ENCODE measurements around the gene DOK3.
A peak's percentile ranks its signal among the peaks of the same experiment; 100 is the strongest.

DOK3 gene

DNA sequence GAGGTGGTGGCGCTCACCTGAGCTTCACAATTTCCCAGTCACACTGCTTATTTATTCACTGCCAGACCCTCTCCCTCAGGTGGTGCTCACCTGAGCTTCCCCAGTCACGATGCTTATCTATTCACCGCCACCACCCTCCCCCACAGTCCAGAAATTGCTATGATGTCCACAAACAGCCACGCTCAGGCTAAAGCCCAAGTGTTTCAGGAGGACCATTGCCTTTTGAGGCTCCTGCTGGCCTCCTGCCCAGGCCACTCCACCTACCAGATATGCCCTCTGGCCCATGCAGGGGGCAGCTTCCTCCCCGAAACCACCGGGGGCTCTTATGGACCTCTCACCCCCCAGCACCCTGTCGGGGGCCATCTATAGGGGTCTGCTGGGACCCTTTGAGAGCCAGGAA is 16.8 kb downstream of the DOK3 start:
- no peak overlapping the region for H3K4me3 ChIP-seq (ENCODE audit: low read length)
- no peak for DNase-seq (ENCODE audit: low read depth)
- TF ChIP-seq, protein P1, sequence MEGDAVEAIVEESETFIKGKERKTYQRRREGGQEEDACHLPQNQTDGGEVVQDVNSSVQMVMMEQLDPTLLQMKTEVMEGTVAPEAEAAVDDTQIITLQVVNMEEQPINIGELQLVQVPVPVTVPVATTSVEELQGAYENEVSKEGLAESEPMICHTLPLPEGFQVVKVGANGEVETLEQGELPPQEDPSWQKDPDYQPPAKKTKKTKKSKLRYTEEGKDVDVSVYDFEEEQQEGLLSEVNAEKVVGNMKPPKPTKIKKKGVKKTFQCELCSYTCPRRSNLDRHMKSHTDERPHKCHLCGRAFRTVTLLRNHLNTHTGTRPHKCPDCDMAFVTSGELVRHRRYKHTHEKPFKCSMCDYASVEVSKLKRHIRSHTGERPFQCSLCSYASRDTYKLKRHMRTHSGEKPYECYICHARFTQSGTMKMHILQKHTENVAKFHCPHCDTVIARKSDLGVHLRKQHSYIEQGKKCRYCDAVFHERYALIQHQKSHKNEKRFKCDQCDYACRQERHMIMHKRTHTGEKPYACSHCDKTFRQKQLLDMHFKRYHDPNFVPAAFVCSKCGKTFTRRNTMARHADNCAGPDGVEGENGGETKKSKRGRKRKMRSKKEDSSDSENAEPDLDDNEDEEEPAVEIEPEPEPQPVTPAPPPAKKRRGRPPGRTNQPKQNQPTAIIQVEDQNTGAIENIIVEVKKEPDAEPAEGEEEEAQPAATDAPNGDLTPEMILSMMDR (conservative IDR thresholded peaks at IDR 0.05; ENCODE audit: low read length) = no peak

DNA sequence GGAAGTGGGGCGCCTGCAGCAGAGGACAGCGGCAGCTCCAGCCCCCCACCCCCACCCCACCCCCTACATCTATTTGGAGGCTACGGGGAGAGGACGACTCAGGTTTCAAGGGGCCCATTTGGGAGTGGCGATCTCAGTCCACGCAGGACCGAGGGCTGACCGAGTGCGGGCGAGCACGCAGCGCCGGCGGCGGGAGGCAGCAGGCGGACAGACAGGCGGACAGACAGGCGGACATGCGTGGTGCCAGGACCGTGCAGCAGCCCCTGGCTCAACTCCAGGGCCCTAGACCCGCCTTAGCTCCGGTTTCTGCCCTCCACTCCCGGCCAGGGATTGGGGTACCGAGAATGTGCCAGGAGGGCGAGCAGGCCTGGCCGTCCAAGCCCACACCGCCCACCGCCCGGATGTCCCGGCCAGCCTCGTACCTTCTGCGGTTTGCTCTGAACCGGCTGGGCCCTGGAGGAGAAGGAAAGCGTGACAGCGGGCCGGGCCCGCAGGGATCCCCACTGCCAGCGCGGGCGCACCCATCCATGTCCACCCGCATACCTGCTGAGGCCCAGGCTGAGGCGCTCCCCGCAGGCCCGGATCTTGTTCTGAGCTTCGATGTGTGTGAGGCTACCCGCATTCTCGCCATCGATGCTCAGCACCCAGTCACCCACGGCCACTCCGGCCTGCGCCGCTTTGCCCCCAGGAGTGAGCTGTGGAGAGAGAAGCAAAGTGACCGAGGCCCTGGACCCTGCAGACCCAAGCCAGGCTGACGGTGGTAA is 17.5 kb downstream of the DOK3 start:
- H3K4me3 ChIP-seq (ENCODE audit: low read length) = no peak overlapping the region
- DNase-seq (ENCODE audit: low read depth) = no peak
- TF ChIP-seq, protein P1 (conservative IDR thresholded peaks at IDR 0.05; ENCODE audit: low read length) = no peak

DNA sequence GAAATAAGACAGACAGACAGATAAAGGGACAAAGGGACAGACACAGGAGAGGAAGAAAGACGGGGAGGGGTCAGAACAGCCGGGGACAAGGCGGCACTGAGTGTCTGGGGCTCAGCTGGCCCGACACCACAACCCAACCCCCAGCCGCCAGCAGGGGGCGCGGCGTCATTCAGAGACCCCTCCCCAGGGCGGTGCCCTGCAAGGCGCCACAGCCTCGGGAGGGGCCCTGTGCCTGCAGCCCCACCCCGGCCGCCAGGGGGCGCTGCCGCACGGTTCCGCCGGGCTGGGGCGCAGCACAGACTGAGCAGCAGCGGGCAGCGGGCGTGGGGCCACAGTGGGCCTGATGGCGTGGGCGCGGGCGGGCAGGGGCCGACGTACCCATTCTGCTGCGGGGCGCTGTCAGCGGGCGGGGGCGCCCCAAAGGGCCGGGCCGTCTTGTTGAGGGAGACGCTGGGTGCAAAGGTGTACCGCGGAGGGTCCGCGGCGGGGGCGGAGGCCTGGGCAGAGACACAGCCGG is 18.1 kb downstream of the DOK3 start:
- H3K4me3 ChIP-seq (ENCODE audit: low read length) = no peak overlapping the region
- TF ChIP-seq, protein P1 (conservative IDR thresholded peaks at IDR 0.05; ENCODE audit: low read length) = peak; percentile 45
- DNase-seq (ENCODE audit: low read depth) = no peak

DNA sequence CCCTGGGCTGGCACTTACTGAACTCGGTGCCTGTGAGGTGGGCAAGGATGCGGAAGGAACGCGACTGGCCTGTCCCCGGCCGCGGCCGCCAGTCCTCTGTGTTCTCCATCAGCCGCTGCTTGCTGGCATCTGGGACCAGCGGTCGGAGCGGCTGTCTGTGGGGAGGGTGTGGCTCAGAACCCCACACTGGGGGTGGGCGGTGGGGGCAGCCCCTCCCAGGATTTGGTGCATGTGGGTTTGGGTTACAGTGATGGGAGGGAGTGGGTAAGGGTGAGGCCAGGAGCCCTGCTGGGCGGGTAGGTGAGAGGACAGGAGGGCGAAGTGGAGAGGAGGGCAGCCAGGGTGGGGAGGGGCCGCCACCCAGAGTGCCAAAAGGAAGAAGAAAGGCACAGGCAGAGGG is 18.6 kb downstream of the DOK3 start:
- TF ChIP-seq, protein P1 (conservative IDR thresholded peaks at IDR 0.05; ENCODE audit: low read length) = no peak
- H3K4me3 ChIP-seq (ENCODE audit: low read length) = no peak overlapping the region
- DNase-seq (ENCODE audit: low read depth) = no peak

DNA sequence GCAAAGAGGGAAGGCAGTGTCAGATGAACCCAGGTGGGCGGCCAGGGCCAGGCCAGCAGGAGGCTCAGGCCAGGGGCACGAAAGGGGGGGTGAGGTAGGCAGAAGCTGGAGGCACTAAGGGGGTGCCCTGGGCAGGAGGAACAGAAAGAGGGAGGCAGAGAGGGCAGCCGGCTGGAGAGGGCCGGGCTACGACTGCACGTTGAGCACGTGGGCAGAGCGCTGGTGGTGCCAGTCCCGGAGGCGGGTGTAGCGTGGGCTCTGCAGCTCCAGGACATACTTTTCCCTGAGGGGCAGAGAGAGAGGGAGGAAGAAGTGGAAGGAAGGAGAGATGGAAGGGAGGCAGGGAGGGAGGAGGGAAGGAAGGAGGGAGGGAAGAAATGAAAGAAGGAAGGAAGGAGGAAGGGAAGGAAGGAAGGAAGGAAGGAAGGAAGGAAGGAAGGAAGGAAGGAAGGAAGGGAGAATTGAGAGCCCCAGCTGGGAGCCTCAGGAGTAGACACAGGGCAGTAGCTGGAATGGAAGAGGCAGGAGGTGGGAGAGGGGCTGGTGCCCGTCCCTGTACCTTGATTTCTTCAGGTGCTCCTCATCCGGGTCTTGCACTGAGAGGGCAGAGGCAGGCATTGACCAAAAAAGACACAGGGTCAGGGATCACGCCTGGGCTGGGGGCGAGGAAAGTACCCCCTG is 19.2 kb downstream of the DOK3 start:
- TF ChIP-seq, protein P1 (conservative IDR thresholded peaks at IDR 0.05; ENCODE audit: low read length) = no peak
- no peak overlapping the region for H3K4me3 ChIP-seq (ENCODE audit: low read length)
- DNase-seq (ENCODE audit: low read depth) = no peak

DNA sequence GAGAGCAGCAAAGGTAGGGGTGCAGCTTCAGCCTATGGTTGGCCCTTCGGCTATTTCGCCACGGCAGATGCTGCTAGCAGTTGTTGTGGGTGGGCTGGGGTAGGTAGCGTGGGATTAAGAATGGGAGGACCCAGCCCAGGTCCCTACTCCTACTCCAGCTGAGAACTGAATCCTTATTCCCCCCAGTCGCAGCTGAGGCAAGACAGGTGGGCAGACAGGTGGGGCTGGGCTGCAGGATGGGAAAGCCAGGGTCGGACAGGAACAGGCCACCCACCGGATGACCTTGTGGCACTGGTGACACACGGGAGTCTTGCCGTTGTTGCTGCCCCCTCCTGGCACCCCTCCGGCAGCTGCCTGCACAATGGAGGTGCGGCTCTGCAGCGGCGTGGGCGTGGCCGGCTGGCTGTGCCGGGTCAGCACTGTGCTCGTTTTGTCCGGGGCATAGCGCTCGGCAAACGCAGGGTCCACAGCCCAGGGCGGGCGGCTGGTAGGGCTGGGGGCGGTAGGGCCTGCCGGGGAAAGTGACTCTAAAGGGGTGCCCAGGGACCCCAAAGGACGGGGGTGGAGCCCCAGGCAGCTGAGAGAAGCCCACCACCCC is 20.4 kb downstream of the DOK3 start:
- DNase-seq (ENCODE audit: low read depth) = no peak
- H3K4me3 ChIP-seq (ENCODE audit: low read length) = no peak overlapping the region
- TF ChIP-seq, protein P1 (conservative IDR thresholded peaks at IDR 0.05; ENCODE audit: low read length) = no peak
